Endothelial cell of umbilical vein (primary cell): Measurements from ENCODE around the gene TTLL5. TPM values are rescaled to one million over a fixed set of nuclear protein-coding genes. Genes with fewer than 3 reads are reported as not detected.
A peak's percentile ranks its signal among the peaks of the same experiment; 100 is the strongest.

Source experiments
- BruUV-seq: library from RNA; stranded (reverse); fragments of 400-500 nt; replicated peaks from 2 replicates; lab custom pipeline; 2021; lab: Mats Ljungman, UMichigan
- CTCF ChIA-PET: fragments of 300-600, 350-600 bp; sonication (Branson Sonifier 250); formaldehyde crosslinking; loops from one replicate; lab custom pipeline; 2021; ENCODE audit warnings: antibody characterized with exemption, inconsistent platforms; lab: Charles Lee
- POLR2A ChIA-PET: fragments of 300-600, 350-600 bp; sonication (Branson Sonifier 250); formaldehyde crosslinking; loops from one replicate; lab custom pipeline; 2021; ENCODE audit warnings: antibody characterized with exemption, inconsistent platforms; lab: Charles Lee
- DNase-seq: peaks from one replicate; pipeline ENCODE4 v3.0.0-alpha.2; 2011; ENCODE audit warnings: low read depth, low spot score
- FAIRE-seq: peaks from 2 replicates; lab custom pipeline; 2011; peaks lifted over from hg19 to GRCh38; lab: Jason Lieb, UNC
- H2AFZ ChIP-seq: 2 replicates; pipeline ENCODE4 v1.6.0; 2012; ENCODE audit warnings: low read depth, low read length, control low read depth, inconsistent platforms
- H3K27ac ChIP-seq: 2 replicates; pipeline ENCODE4 v1.5.1; 2011; ENCODE audit warnings: low read depth, mild to moderate bottlenecking, control low read depth, low read length, moderate library complexity; ENCODE audit not compliant: insufficient read depth
- H3K27me3 ChIP-seq, 2 experiments: 2 replicates each; pipeline versions ENCODE4 v1.6.0 to v1.6.1; 2011; ENCODE audit warnings: low read length in 2 of 2, mixed read lengths in 1 of 2; ENCODE audit not compliant: control insufficient read depth in 2 of 2, insufficient read depth in 2 of 2
- H3K36me3 ChIP-seq, 2 experiments: 2 replicates in 1 of 2; 3 replicates in 1 of 2; pipeline ENCODE4 v1.5.1; 2011; ENCODE audit warnings: low read length in 2 of 2, mild to moderate bottlenecking in 1 of 2, moderate library complexity in 1 of 2; ENCODE audit not compliant: control insufficient read depth in 2 of 2, insufficient read depth in 2 of 2; ENCODE audit errors: extremely low read depth in 1 of 2
- H3K4me1 ChIP-seq: 3 replicates; pipeline ENCODE4 v1.5.1; 2011; ENCODE audit warnings: mild to moderate bottlenecking, low read length; ENCODE audit not compliant: control insufficient read depth, insufficient read depth; ENCODE audit errors: extremely low read depth
- H3K4me2 ChIP-seq: 2 replicates; pipeline ENCODE4 v1.6.1; 2011; ENCODE audit warnings: low read length, control low read depth, mixed read lengths; ENCODE audit not compliant: insufficient read depth
- H3K4me3 ChIP-seq, 3 experiments: fragments of 200-600 bp in 1 of 3; sonication (generic), shearing (Covaris generic) in 1 of 3; replicated peaks in 1 of 3; 2 replicates each; pipeline ENCODE4 v1.5.1; 2011 to 2016; ENCODE audit warnings: control low read depth in 3 of 3, low read length in 3 of 3, mild to moderate bottlenecking in 2 of 3, inconsistent platforms in 1 of 3, low read depth in 1 of 3, moderate library complexity in 1 of 3; ENCODE audit not compliant: insufficient read depth in 1 of 3
- H3K79me2 ChIP-seq: 2 replicates; pipeline ENCODE4 v1.6.0; 2012; ENCODE audit warnings: low read length, inconsistent platforms; ENCODE audit not compliant: control insufficient read depth, insufficient read depth
- H3K9ac ChIP-seq: replicated peaks from 2 replicates; pipeline ENCODE3; 2011; ENCODE audit warnings: low read length, control low read depth; ENCODE audit not compliant: insufficient read depth; ENCODE audit errors: extremely low read depth
- H3K9me1 ChIP-seq: replicated peaks from 3 replicates; pipeline ENCODE4 v1.6.0; 2011; ENCODE audit warnings: mild to moderate bottlenecking, low read length; ENCODE audit not compliant: control insufficient read depth, insufficient read depth; ENCODE audit errors: extremely low read depth
- H3K9me3 ChIP-seq: replicated peaks from 2 replicates; pipeline ENCODE4 v1.5.1; 2012; ENCODE audit warnings: low read length, inconsistent platforms; ENCODE audit not compliant: control insufficient read depth, insufficient read depth
- H4K20me1 ChIP-seq: replicated peaks from 2 replicates; pipeline ENCODE3; 2011; ENCODE audit warnings: mild to moderate bottlenecking, low read length; ENCODE audit not compliant: control insufficient read depth, insufficient read depth; ENCODE audit errors: extremely low read depth
- EZH2 ChIP-seq: IDR thresholded peaks from 2 replicates; pipeline ENCODE4 v1.6.1; 2012; ENCODE audit warnings: borderline replicate concordance, low read depth, mild to moderate bottlenecking, moderate library complexity, low read length, inconsistent platforms; ENCODE audit not compliant: severe bottlenecking
- FOS ChIP-seq: IDR thresholded peaks from 2 replicates; pipeline ENCODE4 v1.6.1; 2011; ENCODE audit warnings: mild to moderate bottlenecking, low read length, moderate library complexity, borderline replicate concordance; ENCODE audit not compliant: insufficient read depth
- GATA2 ChIP-seq: IDR thresholded peaks from 2 replicates; pipeline ENCODE4 v1.7.0; 2011; ENCODE audit warnings: low read depth, mild to moderate bottlenecking, moderate library complexity, mixed read lengths, low read length; ENCODE audit not compliant: insufficient read length, insufficient read depth
- JUN ChIP-seq: IDR thresholded peaks from 2 replicates; pipeline ENCODE4 v1.6.1; 2011; ENCODE audit warnings: borderline replicate concordance, low read depth; ENCODE audit not compliant: insufficient read length, insufficient read depth
- MYC ChIP-seq: IDR thresholded peaks from one replicate; pipeline ENCODE4 v1.6.1; 2011; ENCODE audit warnings: mild to moderate bottlenecking, low read depth, low read length
- POLR2A ChIP-seq: IDR thresholded peaks from 2 replicates; pipeline ENCODE4 v1.6.1; 2012; ENCODE audit warnings: low read depth, mild to moderate bottlenecking, control low read depth, low read length
- POLR2AphosphoS5 ChIP-seq: IDR thresholded peaks from 2 replicates; pipeline ENCODE4 v1.6.1; 2012; ENCODE audit warnings: low read depth, mild to moderate bottlenecking, control low read depth, low read length, moderate library complexity; ENCODE audit not compliant: insufficient read depth
- dilution Hi-C: fragments of 300-500 bp; cut with MboI; formaldehyde crosslinking; loops from one replicate; pipeline ENCODE4 v1.15.0; 2019; ENCODE audit warnings: low sequenced_read_pairs; ENCODE audit not compliant: extremely low pct_ligation_motif_present
- intact Hi-C: fragments of 100-400 bp; cut with micrococcal nuclease; formaldehyde crosslinking; loops from one replicate; pipeline ENCODE4 v1.10.0; 2022
- polyA plus RNA-seq, 4 experiments: library from polyadenylated mRNA; depleted of rRNA in 3 of 4; stranded (reverse) in 3 of 4; unstranded in 1 of 4; fragments of >200 nt; gene quantifications; 2 replicates each; pipeline versions ENCODE4 v1.2.1 to v1.2.3, GENCODE V29; 2011 to 2012; ENCODE audit warnings: missing spikeins in 1 of 4
- total RNA-seq: library from RNA; stranded (reverse); gene quantifications from 2 replicates; pipeline ENCODE4 v1.2.3, GENCODE V29; 2021
- TF ChIP-seq, protein P1 (sequence below): IDR thresholded peaks from 2 replicates; pipeline ENCODE4 v1.6.1; 2011; ENCODE audit not compliant: insufficient read depth, insufficient read length
- TF ChIP-seq, protein P2 (sequence below), 2 donors: IDR thresholded peaks; 1 replicate in 1 of 2; 2 replicates in 1 of 2; pipeline ENCODE4 v1.5.1; 2011; ENCODE audit warnings: low read length in 2 of 2, mild to moderate bottlenecking in 2 of 2, moderate library complexity in 2 of 2, control low read depth in 1 of 2, inconsistent platforms in 1 of 2, low read depth in 1 of 2; ENCODE audit not compliant: insufficient read depth in 1 of 2; ENCODE audit errors: extremely low read depth in 1 of 2

TTLL5 gene
- total and polyA plus RNA-seq, 2 donors (not counting 3 experiments of a cell fraction or from before 2014, with no cell fraction given) = 33.2 to 93.6 TPM

DNA sequence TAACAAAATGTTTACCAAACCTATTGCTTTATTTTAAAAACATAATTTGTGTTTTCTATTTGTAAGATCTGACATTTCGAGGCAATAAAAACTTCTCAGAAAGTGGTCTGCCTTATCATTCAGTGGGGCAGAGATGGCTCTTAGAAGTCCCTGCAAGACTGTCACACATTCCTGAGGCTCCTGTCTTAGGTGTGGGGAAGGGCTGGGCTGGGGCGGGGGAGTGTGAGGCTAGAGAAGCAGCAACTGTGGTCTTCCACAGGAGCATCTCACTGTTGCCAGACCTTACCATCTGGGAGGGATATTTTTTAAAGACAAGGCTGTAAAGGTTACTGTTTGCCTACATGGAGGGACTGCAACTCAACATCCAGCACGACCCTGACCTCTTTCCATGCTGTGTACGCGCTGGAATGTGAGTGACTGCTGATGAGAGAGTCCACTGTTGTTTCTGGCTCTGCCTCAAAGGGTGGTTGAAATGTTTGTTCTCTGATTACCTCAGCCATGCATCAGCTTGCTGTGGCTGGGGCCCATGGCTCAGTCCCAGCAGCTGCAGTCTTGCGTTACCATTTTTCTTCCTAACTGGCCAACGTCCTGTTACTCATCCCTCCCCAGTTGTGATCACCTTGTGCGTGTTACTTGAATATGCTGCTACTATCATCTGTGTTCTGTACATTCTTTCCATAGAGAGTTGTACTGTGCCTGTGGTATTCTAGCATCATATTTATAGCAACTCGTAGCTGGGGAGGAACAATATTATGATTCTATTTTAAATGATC is 12.8 kb upstream of the TTLL5 start:
- DNase-seq (peak; percentile 93), FAIRE-seq (peak; percentile 94)
- Histone ChIP-seq H4K20me1 (no peaks in the 10 kb centered on the region), H3K9me3 (no peaks in the 10 kb centered on the region), H3K27me3 (no peaks in the 10 kb centered on the region), H3K9ac (no peak overlapping the region), H3K79me2 (no peaks in the 10 kb centered on the region), H3K4me1 (peaks cover 16% of the 10 kb centered on the region), H3K9me1 (no peaks in the 10 kb centered on the region), H2AFZ (no peak overlapping the region), H3K36me3 (peaks cover 12 to 18% of the 10 kb centered on the region in 2 experiments), H3K4me3 (no peak overlapping the region), H3K27ac (peak overlapping the region; percentile 29), H3K4me2 (no peak overlapping the region)
- intact Hi-C loops = loop anchor here (1.0 to 5.0 kb wide), 2 partner anchors 43 to 126 kb away; partner anchors contain the start of gene BATF
- TF ChIP-seq, protein P1, sequence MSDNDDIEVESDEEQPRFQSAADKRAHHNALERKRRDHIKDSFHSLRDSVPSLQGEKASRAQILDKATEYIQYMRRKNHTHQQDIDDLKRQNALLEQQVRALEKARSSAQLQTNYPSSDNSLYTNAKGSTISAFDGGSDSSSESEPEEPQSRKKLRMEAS = no peak
- TF ChIP-seq POLR2AphosphoS5 (peak; percentile 83), GATA2 (peak; percentile 20), JUN (no peak), FOS (peak; percentile 56), MYC (no peak), EZH2 (no peak), POLR2A (no peak)
- TF ChIP-seq, protein P2, sequence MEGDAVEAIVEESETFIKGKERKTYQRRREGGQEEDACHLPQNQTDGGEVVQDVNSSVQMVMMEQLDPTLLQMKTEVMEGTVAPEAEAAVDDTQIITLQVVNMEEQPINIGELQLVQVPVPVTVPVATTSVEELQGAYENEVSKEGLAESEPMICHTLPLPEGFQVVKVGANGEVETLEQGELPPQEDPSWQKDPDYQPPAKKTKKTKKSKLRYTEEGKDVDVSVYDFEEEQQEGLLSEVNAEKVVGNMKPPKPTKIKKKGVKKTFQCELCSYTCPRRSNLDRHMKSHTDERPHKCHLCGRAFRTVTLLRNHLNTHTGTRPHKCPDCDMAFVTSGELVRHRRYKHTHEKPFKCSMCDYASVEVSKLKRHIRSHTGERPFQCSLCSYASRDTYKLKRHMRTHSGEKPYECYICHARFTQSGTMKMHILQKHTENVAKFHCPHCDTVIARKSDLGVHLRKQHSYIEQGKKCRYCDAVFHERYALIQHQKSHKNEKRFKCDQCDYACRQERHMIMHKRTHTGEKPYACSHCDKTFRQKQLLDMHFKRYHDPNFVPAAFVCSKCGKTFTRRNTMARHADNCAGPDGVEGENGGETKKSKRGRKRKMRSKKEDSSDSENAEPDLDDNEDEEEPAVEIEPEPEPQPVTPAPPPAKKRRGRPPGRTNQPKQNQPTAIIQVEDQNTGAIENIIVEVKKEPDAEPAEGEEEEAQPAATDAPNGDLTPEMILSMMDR (IDR thresholded peaks at IDR 0.05; ENCODE audit: extremely low read depth in 1 of 2, insufficient read depth in 1 of 2, low read depth in 1 of 2, low read length in 2 of 2) = no peak
- dilution Hi-C loops = no loop called here
- ChIA-PET POLR2A (interaction anchor here (0.9 kb wide), 1 partner anchor 11 kb away, joined by 3 read pairs; no protein-coding TSS in a partner anchor), CTCF (interaction anchor here (14.6 kb wide), 1 partner anchor 73 kb away, joined by 309 read pairs; the partner anchor contains the start of gene FLVCR2)
- no TSS peak for BruUV-seq
